Colon (tissue), 2 donors: ENCODE results near the gene DDN.

Experiments used
- FAIRE-seq: peaks from 2 replicates; lab custom pipeline; 2012; peaks lifted over from hg19 to GRCh38; lab: Jason Lieb, UNC
- donor health status: control.
- donor health status: control.

The DDN gene

DNA sequence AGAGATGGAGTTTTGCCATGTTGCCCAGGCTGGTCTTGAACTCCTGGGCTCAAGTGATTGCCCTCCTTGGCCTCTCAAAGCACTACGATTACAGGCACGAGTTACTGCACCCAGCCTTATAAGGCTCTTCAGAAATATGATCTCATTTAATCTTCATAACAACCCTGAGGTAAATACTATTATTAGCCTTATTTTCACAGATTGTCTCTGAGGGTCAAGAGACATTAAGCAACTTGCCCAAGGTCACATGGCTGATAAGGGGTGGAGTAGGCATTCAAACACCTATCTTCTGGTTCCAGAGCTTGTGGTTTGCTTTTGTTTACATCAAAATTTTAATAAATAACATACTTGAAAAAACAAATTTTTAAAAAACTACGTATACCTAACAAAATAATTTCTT, 14.3 kb upstream of the DDN start:
- FAIRE-seq = no peak

DNA sequence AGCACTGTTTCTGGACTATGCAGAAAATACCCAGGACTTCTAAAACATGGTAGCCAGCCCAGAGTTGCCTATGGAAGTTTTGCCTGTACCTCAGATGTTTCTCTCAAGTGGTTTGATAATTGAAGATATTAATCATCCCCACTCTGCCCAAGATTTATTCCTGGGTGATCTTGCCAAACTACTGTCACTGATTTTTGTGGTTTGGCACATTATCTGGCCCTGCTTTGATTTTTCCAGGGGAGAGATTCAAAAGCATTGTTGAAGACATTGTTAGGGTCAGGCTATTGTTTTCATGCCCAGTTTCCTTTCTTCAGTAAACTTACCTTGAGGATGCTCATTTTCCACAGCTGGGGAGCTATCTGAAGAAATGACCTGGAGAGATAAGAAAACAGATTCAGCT, 13.6 kb upstream of the DDN start:
- no peak for FAIRE-seq

DNA sequence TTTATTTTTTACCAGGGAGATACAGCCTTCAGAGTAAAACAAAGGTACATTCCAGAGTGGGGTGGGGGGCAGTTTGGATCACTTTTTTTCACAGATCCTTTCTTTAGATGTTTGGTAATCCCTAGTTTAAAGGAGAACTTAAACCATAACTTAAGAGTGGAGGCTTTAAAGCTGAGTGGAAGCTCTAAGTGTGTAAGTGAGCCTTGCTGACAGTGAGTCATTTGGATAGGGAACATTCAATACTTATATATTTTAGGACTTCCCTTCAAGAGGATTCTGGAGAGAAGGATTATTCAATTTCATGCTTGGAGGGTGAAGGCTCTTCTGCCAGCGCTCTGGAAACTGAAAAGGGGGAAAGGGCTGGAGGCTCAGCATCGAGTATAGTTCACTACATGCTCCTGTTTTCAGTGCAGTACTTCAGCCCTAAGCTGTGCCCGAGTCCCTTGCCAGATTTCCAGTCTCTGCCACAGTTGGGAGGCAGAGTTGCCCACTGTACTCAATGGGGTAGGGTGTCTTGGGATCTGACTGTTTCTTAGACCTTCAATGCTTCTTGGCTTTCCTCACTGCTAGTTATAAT, 11.0 kb upstream of the DDN start:
- FAIRE-seq = no peak

DNA sequence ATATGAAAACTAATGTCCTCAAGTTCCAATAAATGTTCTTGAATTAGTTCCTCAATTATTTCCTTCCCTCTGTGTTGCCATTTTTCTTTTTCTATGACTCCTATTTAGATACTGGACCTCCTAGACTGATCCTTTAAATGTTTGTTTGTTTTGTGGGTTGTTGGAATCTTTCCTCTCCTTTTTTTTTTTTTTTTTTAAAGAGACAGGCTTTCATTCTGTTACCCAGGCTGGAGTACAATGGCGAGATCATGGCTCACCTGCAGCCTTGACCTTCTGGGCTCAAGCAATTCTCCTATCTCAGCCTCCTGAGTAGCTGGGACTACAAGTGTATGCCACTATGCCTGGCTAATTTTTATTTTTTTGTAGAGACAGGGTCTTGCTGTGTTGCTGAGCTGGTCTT, 9.8 kb upstream of the DDN start:
- no peak for FAIRE-seq

DNA sequence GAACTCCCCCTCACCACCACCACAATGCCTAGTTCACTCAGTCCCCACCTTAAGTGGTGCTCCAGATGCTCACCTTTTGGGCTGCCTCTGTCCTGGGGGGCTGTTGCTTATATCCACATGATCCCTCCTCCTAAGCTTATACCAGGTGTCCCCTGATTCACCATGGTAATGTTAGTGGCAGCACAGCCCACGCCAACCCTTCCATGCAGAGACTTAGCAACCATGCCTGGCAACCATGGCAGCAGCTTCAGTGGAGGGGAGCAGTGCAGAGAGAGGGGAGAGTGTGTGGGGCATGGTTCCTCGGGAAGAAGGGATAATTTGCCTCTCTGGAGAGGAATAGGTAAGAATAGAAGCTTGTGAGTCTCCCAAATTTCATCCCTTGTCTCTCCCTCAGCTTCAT, 1.2 kb upstream of the DDN start:
- no peak for FAIRE-seq

DNA sequence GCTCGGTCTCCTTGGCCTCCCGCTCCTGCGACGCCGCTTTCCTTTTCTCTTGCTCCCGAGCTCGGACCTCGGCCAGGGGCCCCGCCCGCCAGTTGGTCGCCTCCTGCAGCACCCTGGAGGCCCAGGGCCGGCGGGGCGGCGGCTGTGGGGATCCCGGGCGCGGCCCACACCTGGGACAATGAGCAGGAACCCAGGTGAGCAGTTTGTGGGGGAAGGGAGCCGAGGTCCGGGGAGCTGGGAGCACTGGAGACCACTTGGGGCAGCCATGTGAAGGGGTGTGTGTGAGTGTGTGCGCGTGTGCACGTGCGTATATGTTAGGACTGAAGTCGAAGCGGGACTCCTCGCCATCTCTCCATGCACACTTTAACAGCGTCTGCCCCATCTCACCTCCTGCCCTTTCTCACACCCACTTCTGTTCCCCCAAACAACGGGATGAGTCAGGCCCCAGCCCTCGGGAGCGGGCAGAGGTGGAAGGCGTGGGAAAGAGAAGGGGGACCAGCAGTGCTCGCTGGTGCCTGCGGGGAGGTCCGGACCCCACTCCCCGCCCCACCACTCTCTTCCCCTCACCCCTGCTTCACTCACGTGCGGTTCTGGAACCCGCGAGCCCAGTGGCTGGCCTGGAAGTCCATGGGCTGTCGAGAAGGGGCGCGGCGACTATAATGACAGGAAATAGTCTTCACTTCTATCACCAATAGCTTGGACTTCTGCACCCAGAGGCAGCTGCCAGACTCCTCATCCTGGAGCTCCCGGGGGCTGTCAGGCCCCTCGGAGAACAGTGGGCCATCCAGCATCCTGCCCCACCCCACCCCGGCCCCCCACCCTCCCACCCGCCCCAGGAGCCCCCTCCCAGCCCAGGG, 450 bp downstream of the DDN start:
- no peak for FAIRE-seq

DNA sequence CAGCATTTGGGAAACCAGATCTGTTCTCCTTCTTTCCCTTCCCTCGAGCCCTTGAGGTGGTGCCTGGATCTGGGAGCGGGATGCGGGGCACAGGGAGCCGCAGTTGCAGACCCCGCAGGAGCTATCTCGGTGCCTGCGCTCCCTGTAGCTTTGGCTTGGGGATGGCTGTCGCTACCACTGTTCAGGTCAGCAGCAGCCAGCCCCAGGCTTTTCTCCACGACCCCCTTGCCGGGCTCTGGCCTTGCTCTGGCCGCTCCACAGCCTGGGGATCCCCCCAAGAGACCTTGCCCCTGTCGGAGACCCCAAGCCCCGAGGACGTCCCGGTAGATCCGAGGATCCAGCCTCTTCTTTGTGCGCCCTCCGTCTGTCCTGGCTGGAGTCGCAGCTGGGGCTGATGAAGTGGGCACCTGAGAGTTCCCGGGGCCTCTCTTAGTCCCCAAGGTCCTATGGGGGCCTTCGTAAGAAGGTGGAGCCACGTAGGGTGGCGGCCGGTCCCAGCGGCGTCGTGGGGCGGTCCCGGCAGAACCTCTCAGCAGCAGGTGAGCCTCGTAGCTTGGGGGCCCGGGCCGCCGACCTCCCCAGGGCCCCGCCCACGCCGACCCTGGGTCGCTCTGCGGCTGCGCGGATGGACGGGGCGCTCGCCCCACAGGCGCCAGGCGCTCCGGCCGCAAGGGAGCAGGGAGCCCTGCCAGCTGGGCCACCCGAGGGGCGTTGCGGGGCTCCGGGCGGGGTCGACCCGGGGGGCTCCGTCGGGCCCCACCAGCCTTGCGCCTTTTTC, 1.3 kb downstream of the DDN start:
- FAIRE-seq = no peak

DNA sequence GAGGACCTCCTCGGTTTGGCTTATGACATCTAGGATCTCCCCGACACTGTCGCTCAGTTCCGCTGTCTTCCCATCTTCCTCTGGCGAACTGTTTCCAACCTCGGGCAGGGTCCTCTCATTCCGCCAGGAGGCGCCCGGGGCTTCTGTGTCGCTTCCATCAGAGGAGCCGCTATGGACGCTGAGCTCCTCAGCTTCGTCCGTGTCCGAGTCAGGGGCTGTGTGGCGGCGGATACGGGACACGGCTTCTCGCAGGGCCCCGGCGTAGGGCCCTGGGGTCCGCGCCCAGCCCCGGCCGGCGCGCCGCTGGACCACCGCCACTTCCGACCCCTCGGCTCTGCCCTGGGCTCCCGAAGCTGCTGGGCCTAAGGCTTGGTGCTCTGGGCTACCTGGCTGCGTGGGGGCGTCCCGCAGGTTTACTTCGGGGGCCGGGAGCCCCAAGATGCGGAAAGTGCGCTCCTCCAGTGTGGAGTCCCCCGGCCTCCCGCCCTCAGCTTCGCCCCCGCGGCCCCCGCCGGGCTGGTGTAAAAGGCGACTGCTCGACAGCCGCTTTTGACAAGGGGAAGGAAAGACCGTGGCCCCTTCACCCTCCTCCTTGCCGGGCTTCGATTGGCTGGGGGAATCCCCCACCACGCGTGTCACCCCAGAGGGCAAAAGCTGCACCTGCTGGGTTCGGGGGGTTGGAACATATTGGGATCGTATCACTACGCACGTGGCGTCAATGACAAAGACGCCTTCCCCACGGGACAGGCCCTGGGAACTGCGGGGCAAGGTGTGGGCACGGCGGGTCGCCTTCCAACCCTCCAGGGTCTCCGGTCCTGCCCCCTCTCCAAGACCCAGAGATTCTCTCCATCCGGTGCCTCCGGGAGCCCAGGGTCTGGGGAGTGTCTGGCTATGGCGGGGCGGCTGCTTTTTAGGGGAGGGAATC, 2.1 kb downstream of the DDN start:
- FAIRE-seq = no peak

DNA sequence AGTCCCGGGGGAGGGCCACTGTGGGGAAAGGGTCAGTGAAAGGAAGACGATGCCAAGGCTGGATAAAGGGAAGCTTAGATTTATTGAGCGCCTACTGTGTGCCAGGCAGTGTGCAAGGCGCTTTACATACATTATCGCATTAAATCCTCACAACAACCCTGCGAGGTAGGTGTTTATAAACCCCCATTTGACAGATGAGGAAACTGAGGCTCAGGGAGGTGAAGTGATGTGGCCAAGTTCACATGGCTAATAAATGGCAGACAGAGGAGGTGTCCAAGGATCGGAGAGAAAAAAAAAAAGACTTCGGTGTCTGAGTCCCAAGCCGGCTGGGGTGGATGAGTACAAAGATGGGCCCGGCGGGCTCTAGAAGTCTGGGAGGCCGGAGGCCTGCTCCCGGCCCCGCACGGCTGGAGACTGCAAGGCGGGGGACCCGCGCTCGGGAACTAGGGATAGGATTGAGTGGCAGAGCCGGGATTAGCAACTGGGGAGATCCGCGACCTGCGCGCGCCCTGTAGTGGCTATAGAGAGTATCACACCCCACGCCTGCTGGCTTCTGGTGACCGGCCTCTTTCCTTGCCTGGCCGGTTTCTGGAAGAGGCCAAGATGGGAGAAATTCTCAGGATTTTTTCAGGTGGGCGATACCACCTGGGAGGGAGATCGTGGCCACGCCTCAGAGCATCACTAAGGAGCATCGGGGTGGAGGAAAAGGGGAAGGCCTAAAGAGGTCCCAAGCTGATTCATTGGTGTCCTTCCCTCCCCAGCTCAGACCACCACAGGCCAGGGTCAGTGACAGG, 3.9 kb downstream of the DDN start:
- no peak for FAIRE-seq

DNA sequence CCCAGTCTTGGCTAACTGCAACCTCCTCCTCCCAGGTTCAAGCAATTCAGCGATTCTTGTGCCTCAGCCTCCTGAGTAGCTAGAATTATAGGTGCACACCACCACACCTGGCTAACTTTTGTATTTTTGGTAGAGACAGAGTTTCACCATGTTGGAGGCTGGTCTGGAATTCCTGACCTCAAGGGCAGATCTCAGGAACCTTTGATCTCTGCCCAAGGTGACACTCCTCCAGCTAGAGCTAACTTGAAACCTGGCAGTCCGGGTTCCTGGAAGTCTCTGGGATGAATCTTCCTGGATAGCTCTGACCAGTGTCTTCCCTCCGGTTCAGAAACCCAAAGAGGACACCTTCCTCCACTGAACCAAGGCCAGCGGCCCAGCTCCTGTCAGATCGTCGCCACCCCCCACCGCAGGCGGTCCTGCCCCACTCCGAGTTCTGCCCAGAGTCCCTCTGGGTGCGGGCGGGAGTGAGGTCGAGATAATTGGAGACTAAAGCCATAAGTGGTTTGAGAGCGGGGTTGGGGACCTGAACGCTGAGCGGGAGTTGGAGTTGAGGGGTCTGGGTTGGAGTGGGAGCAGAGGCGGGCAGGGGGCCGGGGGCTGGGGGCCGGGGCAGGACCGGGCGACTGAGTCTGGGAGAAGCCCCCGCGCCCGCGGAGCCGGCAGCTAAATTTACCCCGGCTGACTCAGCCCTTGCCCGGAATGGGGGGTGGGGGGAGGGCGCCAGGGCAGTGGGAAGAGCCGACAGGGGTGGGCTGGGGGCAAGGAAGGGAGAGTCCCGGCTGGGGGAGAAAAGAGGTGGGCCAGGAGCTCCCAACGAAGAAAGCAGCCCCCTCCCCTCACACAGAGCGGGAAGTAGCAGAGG, 4.7 kb downstream of the DDN start:
- no peak for FAIRE-seq

DNA sequence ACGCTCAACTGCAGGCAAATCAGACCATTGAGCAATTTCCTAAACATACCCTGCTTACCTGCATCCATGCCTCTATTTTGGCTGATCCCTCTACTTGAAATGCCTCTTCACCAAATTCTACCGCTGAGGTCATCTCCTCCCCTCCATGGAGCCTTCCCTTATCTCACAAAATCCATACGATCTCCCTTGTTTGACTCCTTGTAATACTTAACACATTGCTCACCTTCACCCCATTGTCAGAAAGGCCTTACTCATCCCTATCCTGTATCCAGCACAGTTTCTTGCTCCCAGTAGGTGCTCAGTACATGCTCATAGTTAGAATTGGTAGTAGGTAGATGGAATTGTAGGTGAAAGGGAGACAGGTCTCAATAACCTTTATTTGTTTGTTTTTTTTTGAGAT, 5.4 kb downstream of the DDN start:
- no peak for FAIRE-seq

DNA sequence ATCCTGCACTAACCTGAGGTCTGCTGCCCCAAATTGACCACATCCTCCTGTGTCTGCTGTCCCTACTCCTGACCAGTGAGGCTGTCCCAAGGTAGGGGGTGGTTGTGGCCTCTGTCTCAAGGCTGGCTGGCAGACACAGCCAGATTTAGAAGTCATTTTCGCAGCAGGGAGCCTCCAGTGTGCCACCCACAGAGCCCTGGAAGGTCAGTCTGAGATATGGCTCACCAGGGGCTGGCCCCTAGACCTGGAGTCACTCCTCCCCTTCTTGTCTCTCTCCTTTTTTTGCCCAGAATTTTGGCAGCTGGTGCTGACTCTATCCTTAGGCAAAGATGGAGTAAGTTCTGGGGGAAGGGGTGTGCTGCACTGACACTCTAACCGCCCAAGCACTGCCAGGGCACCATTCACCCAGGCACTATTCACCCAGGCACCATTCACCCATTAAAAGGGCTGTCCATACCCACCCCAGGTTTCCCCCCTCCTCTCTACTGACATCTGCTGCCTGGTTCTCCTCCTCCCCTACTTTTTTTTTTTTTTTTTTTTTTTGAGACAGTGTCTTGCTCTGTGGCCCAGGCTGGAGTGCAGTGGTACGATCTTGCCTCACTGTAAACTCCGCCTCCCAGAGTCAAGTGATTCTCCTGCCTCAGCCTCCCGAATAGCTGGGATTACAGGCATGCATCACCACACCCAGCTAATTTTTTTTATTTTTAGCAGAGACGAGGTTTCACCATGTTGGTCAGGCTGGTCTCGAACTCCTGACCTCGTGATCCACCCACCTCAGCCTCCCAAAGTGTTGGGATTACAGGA, 7.7 kb downstream of the DDN start:
- no peak for FAIRE-seq

DNA sequence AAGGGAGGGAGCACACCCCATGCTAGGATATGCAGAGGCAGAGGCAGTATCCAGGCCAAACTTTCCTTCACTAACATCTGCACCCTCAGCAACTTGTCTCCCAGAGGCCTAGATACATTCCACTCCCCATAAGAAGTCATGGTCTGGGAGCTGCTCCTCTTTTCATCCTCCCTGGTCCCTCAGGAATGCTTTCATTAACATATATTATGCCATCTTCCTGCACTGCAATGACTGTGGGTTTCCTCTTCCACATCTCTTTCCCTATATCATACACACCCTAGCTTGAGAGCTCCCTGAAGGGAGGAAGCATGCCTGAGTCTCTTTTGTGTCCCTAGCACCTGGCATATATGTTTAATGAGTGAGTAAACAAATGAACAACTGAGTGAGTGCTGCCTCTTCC, 8.6 kb downstream of the DDN start:
- FAIRE-seq = no peak

DNA sequence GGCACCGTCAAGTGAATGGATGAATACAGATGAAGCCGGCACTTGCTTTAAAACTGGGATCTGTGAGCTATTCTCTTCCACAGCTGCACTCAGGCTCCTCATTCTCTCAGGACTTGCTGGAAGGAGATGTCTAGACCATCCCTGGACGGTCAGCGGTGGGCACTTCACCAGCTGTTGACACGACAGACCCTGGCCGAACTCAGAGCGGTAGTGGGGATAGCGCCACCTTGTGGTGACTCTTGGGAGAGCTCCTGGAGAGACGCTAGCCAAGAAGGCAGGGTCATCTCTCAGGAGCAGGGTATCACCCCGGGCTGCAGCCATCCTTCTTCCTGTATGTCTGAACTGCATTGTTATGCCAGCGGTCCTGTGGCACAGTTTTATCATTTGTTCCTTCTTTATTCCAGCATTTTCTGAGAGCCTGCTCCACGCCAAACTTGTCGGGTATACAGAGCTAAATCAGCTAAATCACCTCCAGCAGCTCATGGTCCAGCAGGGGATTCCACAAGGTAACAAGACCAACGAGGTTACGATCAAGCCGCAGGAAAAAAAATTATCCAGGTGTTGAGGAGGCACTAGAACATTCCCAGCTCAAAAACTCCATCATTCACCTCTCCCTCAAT, 11.0 kb downstream of the DDN start:
- FAIRE-seq = no peak

DNA sequence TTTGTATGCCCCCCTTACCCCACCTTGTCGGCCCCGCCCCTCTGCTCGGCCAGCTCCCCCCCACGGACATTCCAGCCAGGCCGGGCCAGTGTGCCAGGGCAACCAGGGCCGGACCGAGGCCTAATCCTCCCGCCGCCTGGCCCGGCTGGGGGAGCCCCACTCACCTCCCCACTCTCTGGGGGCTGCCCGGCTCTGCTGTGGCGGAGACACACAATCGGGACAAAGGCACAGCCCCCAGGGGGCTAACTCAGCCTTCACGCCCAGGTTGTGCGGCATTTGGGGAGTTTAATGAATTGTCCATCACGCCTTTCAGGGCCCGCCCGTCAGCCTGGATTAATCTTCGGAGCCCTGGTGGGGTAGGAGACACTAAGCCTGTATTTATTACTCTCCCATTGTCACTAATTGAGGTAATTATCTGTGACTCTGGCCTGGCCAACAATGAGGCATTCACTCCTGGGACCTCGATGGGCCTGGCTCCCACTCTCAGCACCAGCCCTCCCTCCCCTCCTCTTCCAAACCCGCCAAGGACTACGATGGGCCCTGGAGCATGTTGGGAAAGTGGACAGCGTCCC, 12.4 kb downstream of the DDN start:
- no peak for FAIRE-seq

DNA sequence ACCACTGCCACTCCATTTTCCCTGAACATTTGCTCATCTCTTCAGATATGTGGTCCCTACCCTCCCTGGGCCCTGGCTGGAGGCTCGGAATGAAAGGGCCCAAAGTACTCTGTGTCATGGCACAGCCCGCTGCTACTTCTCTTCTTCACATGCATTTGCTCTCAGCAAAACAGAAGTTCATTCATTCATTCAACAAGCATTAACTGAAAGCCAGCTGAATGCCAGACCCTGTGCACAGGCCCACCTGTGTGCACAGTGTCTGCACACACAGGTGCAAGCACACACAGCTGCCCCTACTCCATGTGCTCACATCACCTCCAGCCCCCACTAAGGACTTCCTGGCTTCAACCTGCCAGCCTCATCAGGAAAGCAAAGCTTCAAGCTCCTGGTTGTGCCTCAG, 13.3 kb downstream of the DDN start:
- no peak for FAIRE-seq

DNA sequence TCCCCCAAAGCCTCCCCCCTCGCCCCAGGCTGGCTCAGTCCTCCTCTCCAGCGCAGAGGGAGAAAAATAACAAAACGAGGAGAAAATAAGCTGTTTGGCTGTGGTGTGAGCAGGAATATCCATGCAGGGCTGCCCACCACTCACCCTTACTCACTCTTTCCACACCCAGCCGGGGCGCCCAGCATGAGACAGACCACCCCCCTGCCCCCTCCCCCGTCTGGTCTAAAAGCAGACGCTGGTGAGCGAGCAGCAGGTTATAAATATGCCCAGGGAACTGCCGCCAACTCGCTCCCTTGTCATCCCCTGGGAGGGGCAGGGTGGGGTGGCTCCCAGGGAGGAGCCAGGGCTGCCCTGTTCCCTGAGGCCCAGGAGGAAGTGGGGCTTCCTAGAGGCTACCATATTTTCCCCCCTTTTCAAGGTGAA, 13.7 kb downstream of the DDN start:
- no peak for FAIRE-seq

DNA sequence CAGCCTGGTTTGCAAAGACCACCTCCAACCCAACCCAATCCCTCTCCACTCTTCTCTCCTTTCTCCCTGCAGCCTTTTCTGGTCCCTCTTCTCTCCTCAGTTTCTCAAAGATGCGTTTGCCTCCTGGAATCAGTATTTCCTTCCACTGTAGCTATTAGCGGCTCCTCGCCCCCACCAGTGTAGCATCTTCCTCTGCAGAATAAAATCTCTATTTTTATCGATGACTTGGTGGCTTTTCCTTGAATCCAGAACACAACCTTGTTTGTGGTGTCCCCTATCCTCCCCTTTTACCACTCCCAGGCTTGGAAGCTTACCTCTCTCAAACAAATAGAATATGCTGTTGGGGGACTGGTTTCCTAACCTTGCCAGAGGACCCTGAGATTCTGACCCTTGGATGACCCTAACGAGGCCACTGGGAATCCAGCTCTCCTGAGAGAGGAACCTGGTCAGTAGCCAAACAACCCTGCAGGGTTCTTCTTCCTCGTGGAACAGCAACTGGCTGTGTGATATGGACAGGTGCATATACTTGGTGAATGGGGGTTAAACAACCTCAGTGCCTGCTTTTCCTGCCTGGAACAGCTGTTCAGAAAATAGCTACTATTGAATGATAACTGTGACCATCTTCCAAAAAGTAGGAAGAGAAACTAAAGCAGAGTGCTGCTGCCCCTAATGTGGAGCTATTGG, 16.6 kb downstream of the DDN start:
- FAIRE-seq = no peak
